Endothelial cell of umbilical vein (primary cell): ENCODE data around the gene CYP51A1.

Source experiments
- EZH2 ChIP-seq: IDR thresholded peaks from 2 replicates; pipeline ENCODE4 v1.6.1; 2012; ENCODE audit warnings: borderline replicate concordance, low read depth, mild to moderate bottlenecking, moderate library complexity, low read length, inconsistent platforms; ENCODE audit not compliant: severe bottlenecking
- JUN ChIP-seq: IDR thresholded peaks from 2 replicates; pipeline ENCODE4 v1.6.1; 2011; ENCODE audit warnings: borderline replicate concordance, low read depth; ENCODE audit not compliant: insufficient read length, insufficient read depth
- MAX ChIP-seq: IDR thresholded peaks from 2 replicates; pipeline ENCODE4 v1.6.1; 2011; ENCODE audit not compliant: insufficient read depth, insufficient read length
- POLR2A ChIP-seq: IDR thresholded peaks from 2 replicates; pipeline ENCODE4 v1.6.1; 2012; ENCODE audit warnings: low read depth, mild to moderate bottlenecking, control low read depth, low read length
- POLR2AphosphoS5 ChIP-seq: IDR thresholded peaks from 2 replicates; pipeline ENCODE4 v1.6.1; 2012; ENCODE audit warnings: low read depth, mild to moderate bottlenecking, control low read depth, low read length, moderate library complexity; ENCODE audit not compliant: insufficient read depth
- TF ChIP-seq, protein P1 (sequence below), 2 donors: IDR thresholded peaks; 1 replicate in 1 of 2; 2 replicates in 1 of 2; pipeline ENCODE4 v1.5.1; 2011; ENCODE audit warnings: low read length in 2 of 2, mild to moderate bottlenecking in 2 of 2, moderate library complexity in 2 of 2, control low read depth in 1 of 2, inconsistent platforms in 1 of 2, low read depth in 1 of 2; ENCODE audit not compliant: insufficient read depth in 1 of 2; ENCODE audit errors: extremely low read depth in 1 of 2

DNA sequence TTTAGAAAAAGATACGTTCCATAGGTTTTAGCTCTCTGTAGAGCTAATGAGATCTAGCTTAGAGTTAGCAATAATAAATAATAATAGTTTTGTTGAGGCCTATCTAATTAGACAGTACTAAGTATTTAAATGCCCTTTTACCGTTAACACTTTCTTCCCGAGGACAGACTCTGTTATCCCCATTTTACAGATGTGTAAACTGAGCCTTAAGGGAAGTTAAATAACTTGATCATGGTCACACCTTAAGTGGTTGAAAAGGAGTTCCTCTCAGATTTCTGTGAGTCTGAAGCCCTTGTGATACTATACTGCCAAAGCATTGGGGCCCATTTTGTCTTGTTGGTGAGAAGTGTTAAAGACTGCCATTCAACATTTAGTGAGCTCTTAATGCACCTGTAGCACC lies 61.6 kb downstream of the CYP51A1 start:
- no peak for TF ChIP-seq EZH2
- no peak for TF ChIP-seq POLR2AphosphoS5
- TF ChIP-seq POLR2A: no peak
- TF ChIP-seq, protein P1, sequence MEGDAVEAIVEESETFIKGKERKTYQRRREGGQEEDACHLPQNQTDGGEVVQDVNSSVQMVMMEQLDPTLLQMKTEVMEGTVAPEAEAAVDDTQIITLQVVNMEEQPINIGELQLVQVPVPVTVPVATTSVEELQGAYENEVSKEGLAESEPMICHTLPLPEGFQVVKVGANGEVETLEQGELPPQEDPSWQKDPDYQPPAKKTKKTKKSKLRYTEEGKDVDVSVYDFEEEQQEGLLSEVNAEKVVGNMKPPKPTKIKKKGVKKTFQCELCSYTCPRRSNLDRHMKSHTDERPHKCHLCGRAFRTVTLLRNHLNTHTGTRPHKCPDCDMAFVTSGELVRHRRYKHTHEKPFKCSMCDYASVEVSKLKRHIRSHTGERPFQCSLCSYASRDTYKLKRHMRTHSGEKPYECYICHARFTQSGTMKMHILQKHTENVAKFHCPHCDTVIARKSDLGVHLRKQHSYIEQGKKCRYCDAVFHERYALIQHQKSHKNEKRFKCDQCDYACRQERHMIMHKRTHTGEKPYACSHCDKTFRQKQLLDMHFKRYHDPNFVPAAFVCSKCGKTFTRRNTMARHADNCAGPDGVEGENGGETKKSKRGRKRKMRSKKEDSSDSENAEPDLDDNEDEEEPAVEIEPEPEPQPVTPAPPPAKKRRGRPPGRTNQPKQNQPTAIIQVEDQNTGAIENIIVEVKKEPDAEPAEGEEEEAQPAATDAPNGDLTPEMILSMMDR (IDR thresholded peaks at IDR 0.05; ENCODE audit: extremely low read depth in 1 of 2, insufficient read depth in 1 of 2, low read depth in 1 of 2, low read length in 2 of 2): no peak
- no peak for TF ChIP-seq MAX
- TF ChIP-seq JUN: no peak
